Upper lobe of left lung (tissue), 4 donors: ENCODE measurements around the gene ZNF678.

ENCODE experiments used
- POLR2AphosphoS5 ChIP-seq, 2 donors: sonication (generic); formaldehyde crosslinking; IDR thresholded peaks; one replicate each; pipeline ENCODE4 v1.5.1; 2017; ENCODE audit warnings: antibody characterized with exemption in 2 of 2
- TF ChIP-seq, protein P1 (sequence below), 6 experiments: fragments of 450-650 bp in 4 of 6; fragments of 200-600 bp in 2 of 6; sonication (generic) in 2 of 6; IDR thresholded peaks; one replicate each; pipeline ENCODE4 v1.5.1; 2016 to 2019; ENCODE audit warnings: antibody characterized with exemption in 6 of 6

DNA sequence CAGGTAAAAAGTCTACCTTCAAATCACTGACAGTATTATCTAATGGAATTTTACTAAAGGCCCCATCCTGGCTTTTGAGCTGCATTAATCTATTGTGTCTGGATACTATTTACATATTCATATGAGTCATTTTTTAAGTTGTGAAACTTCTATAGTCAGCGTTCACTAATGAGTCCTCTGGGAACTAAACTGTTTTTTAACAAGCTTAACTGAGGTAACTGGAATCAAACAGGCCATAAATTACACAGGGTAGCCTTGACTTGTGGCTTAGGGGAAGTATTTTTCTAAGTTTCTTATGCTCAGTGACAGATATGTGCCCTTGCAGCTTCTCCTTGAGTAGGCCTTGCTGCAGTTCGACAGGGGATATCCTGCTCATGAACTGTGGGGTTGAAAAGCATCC is 102.9 kb downstream of the ZNF678 start:
- TF ChIP-seq, protein P1, sequence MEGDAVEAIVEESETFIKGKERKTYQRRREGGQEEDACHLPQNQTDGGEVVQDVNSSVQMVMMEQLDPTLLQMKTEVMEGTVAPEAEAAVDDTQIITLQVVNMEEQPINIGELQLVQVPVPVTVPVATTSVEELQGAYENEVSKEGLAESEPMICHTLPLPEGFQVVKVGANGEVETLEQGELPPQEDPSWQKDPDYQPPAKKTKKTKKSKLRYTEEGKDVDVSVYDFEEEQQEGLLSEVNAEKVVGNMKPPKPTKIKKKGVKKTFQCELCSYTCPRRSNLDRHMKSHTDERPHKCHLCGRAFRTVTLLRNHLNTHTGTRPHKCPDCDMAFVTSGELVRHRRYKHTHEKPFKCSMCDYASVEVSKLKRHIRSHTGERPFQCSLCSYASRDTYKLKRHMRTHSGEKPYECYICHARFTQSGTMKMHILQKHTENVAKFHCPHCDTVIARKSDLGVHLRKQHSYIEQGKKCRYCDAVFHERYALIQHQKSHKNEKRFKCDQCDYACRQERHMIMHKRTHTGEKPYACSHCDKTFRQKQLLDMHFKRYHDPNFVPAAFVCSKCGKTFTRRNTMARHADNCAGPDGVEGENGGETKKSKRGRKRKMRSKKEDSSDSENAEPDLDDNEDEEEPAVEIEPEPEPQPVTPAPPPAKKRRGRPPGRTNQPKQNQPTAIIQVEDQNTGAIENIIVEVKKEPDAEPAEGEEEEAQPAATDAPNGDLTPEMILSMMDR (IDR thresholded peaks at IDR 0.05): no peak
- TF ChIP-seq POLR2AphosphoS5 (IDR thresholded peaks at IDR 0.05): no peak
